Stimulated activated CD4-positive, alpha-beta T cell treated with anti-CD3 and anti-CD28 coated beads, Interleukin-2, amount 100 ng/mL, for 4 hours (primary cell): ENCODE data around the gene TBATA.

ENCODE experiments used
- DNase-seq: peaks from one replicate; pipeline ENCODE4 v3.0.0-alpha.2; 2020; ENCODE audit warnings: low read depth

TBATA gene

GRCh38 chr10:70743879-70744278 lies 41.3 kb downstream of the TBATA start:
- DNase-seq = no peak

GRCh38 chr10:70743430-70743788 lies 41.8 kb downstream of the TBATA start:
- no peak for DNase-seq

- no peak for DNase-seq
These were observed 42.4 kb downstream of the TBATA start for GRCh38 chr10:70742537-70743429.

- DNase-seq = no peak
These were observed 44.5 kb downstream of the TBATA start for GRCh38 chr10:70740406-70741288.

- no peak for DNase-seq
These were observed 46.4 kb downstream of the TBATA start for GRCh38 chr10:70738761-70739121.

- DNase-seq = no peak
These were observed 47.0 kb downstream of the TBATA start for GRCh38 chr10:70738006-70738760.

- DNase-seq = no peak
These were observed 47.9 kb downstream of the TBATA start for GRCh38 chr10:70737250-70737649.

GRCh38 chr10:70736525-70736924 lies 48.7 kb downstream of the TBATA start:
- DNase-seq = no peak

- DNase-seq = no peak
These were observed 50.0 kb downstream of the TBATA start for GRCh38 chr10:70735161-70735560.

- DNase-seq = no peak
These were observed 52.1 kb downstream of the TBATA start for GRCh38 chr10:70733051-70733450.

GRCh38 chr10:70732569-70732968 lies 52.6 kb downstream of the TBATA start:
- no peak for DNase-seq

GRCh38 chr10:70730955-70731354 lies 54.2 kb downstream of the TBATA start:
- no peak for DNase-seq

- no peak for DNase-seq
These were observed 55.3 kb downstream of the TBATA start for GRCh38 chr10:70729763-70730357.

GRCh38 chr10:70728328-70728727 lies 56.8 kb downstream of the TBATA start:
- no peak for DNase-seq

- no peak for DNase-seq
These were observed 58.2 kb downstream of the TBATA start for GRCh38 chr10:70726909-70727495.

- no peak for DNase-seq
These were observed 61.4 kb downstream of the TBATA start for GRCh38 chr10:70723771-70724170.

- no peak for DNase-seq
These were observed 62.3 kb downstream of the TBATA start for GRCh38 chr10:70722820-70723424.
